K562 (cell line): ENCODE results near the gene TMEM214. TPM values are rescaled to one million over a fixed set of nuclear protein-coding genes. Genes with fewer than 3 reads are reported as not detected.

Experiments used
- COPS2 ChIP-seq: fragments of 450-650 bp; conservative IDR thresholded peaks from 2 replicates; pipeline ENCODE4 v1.6.1; 2016; ENCODE audit warnings: mild to moderate bottlenecking, moderate library complexity
- ELF1 ChIP-seq: fragments of 200-800 bp; sonication (Bioruptor generic); IDR thresholded peaks from 2 replicates; pipeline ENCODE4 v1.6.1; 2016; ENCODE audit warnings: missing genetic modification characterization, missing compliant biosample characterization
- FOSL1 ChIP-seq: fragments of 200-800 bp; sonication (Bioruptor generic); conservative IDR thresholded peaks from 2 replicates; pipeline ENCODE4 v1.6.1; 2016; ENCODE audit warnings: missing genetic modification characterization, missing compliant biosample characterization
- GABPB2 ChIP-seq: fragments of 250-450 bp; sonication (Bioruptor Pico); conservative IDR thresholded peaks from 2 replicates; pipeline ENCODE4 v1.5.1; 2021; ENCODE audit warnings: mild to moderate bottlenecking
- HMG20A ChIP-seq: fragments of 450-650 bp; formaldehyde crosslinking; conservative IDR thresholded peaks from 2 replicates; pipeline ENCODE4 v1.4.0; 2020; ENCODE audit warnings: mild to moderate bottlenecking, mixed read lengths
- MTA3 ChIP-seq: fragments of 450-650 bp; formaldehyde crosslinking; IDR thresholded peaks from 2 replicates; pipeline ENCODE4 v1.6.1; 2017; ENCODE audit warnings: mild to moderate bottlenecking, borderline replicate concordance
- NFYB ChIP-seq: IDR thresholded peaks from 2 replicates; pipeline ENCODE4 v1.6.1; 2011; ENCODE audit warnings: mild to moderate bottlenecking, moderate library complexity; ENCODE audit not compliant: insufficient read length; ENCODE audit errors: extremely low read depth
- polyA plus RNA-seq, 8 experiments: library from polyadenylated mRNA; depleted of rRNA in 4 of 8; stranded (reverse) in 5 of 8; unstranded in 3 of 8; fragments of >200 nt; fragmentation: Nextera tagmentation in 2 of 8; fragmentation: Illumina TruSeq in 1 of 8; extraction: Ambion mirVana in 2 of 8; extraction: Trizol in 1 of 8; gene quantifications; 2 replicates each; pipeline versions ENCODE4 v1.2.1 to v1.2.3, GENCODE V29; 2011 to 2014; ENCODE audit warnings: inconsistent platforms in 1 of 8, missing spikeins in 1 of 8
- total RNA-seq, 7 experiments: library from RNA; depleted of rRNA in 6 of 7; stranded (reverse); fragments of >200 nt in 6 of 7; fragmentation: Illumina TruSeq in 2 of 7; extraction: Trizol in 2 of 7; gene quantifications; 2 replicates each; pipeline versions ENCODE4 v1.2.1 to v1.2.3, GENCODE V29; 2011 to 2021; ENCODE audit warnings: low replicate concordance in 1 of 7
- TF ChIP-seq, protein P1 (sequence below), 2 experiments: fragments of 450-650 bp in 1 of 2; sonication (generic) in 1 of 2; formaldehyde crosslinking in 1 of 2; IDR thresholded peaks; 2 replicates each; pipeline versions ENCODE4 v1.7.1 to v1.9.0; 2016 to 2022; ENCODE audit warnings: inconsistent platforms in 1 of 2, mild to moderate bottlenecking in 1 of 2, missing genetic modification reagents in 1 of 2
- TF ChIP-seq, protein P2 (sequence below), 2 experiments: IDR thresholded peaks; 2 replicates each; pipeline ENCODE4 v1.6.1; 2011; ENCODE audit warnings: borderline replicate concordance in 1 of 2, control low read depth in 1 of 2, low read depth in 1 of 2, low read length in 1 of 2, mild to moderate bottlenecking in 1 of 2, mixed read lengths in 1 of 2, moderate library complexity in 1 of 2; ENCODE audit not compliant: insufficient read depth in 1 of 2, insufficient read length in 1 of 2, poor library complexity in 1 of 2, severe bottlenecking in 1 of 2; ENCODE audit errors: extremely low read depth in 1 of 2
- TF ChIP-seq, protein P3 (sequence below), 2 experiments: fragments of 450-650 bp; conservative IDR thresholded peaks; 2 replicates each; pipeline ENCODE4 v1.6.1; 2017; ENCODE audit warnings: mild to moderate bottlenecking in 2 of 2, moderate library complexity in 2 of 2
- TF ChIP-seq, protein P4 (sequence below): fragments of 450-650 bp; IDR thresholded peaks from 2 replicates; pipeline ENCODE4 v1.6.1; 2016

TMEM214 gene
- total and polyA plus RNA-seq, 9 of the 15 experiments (the other 6 are each of a cell fraction or from before 2014, with no cell fraction given) = 11.4 to 81.4 (median 44.1) TPM

DNA sequence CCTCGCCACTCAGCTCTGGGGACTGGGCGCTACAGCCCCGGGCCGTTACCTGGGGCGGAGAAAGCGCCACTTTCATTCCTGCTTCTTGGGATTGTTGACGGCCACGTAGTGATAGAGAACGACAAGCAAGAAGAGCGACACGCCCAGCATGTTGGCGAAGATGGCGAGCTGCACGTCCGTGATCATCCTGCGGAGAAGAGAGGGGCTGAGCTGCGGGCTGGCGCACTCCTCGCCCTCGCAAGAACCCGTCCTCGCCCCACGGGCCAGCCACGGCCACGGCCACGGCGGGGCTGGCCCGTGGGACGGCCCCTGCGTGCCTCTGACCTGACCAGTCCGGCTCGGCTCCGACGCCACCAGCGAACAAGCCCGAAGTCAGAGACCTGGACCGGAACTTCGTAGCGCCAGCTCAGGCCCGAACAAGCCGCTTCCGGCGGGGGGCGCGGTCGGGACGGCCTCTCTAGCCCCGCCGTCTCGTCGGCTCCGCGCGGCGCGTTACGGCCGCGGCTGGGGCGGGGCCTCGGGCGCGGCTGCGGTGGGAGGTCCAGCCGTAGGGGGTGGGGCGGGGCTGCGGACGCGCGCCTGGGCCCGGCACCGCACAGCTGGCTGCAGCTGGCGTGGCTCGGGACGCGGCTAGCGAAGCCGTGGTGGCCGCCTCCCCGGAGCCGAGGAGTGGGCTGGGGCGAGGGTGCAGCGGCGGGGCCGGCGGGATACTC is 38.7 kb downstream of the TMEM214 start, which contains the start of gene OST4 (continued):
- TF ChIP-seq, protein P1, sequence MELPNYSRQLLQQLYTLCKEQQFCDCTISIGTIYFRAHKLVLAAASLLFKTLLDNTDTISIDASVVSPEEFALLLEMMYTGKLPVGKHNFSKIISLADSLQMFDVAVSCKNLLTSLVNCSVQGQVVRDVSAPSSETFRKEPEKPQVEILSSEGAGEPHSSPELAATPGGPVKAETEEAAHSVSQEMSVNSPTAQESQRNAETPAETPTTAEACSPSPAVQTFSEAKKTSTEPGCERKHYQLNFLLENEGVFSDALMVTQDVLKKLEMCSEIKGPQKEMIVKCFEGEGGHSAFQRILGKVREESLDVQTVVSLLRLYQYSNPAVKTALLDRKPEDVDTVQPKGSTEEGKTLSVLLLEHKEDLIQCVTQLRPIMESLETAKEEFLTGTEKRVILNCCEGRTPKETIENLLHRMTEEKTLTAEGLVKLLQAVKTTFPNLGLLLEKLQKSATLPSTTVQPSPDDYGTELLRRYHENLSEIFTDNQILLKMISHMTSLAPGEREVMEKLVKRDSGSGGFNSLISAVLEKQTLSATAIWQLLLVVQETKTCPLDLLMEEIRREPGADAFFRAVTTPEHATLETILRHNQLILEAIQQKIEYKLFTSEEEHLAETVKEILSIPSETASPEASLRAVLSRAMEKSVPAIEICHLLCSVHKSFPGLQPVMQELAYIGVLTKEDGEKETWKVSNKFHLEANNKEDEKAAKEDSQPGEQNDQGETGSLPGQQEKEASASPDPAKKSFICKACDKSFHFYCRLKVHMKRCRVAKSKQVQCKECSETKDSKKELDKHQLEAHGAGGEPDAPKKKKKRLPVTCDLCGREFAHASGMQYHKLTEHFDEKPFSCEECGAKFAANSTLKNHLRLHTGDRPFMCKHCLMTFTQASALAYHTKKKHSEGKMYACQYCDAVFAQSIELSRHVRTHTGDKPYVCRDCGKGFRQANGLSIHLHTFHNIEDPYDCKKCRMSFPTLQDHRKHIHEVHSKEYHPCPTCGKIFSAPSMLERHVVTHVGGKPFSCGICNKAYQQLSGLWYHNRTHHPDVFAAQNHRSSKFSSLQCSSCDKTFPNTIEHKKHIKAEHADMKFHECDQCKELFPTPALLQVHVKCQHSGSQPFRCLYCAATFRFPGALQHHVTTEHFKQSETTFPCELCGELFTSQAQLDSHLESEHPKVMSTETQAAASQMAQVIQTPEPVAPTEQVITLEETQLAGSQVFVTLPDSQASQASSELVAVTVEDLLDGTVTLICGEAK (IDR thresholded peaks at IDR 0.05) = peak; percentile 95
- TF ChIP-seq, protein P1 (CRISPR knock-in tag; IDR thresholded peaks at IDR 0.05) = no peak
- TF ChIP-seq, protein P2, sequence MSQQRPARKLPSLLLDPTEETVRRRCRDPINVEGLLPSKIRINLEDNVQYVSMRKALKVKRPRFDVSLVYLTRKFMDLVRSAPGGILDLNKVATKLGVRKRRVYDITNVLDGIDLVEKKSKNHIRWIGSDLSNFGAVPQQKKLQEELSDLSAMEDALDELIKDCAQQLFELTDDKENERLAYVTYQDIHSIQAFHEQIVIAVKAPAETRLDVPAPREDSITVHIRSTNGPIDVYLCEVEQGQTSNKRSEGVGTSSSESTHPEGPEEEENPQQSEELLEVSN (IDR thresholded peaks at IDR 0.05; ENCODE audit: borderline replicate concordance in 1 of 2, extremely low read depth in 1 of 2, insufficient read depth in 1 of 2, insufficient read length in 1 of 2, low read depth in 1 of 2, low read length in 1 of 2, poor library complexity in 1 of 2, severe bottlenecking in 1 of 2) = peak in 1 of 2 experiments; percentile 65
- TF ChIP-seq ELF1 (tag) = no peak
- TF ChIP-seq FOSL1 (tag) = peak; percentile 56
- peak; percentile 67 for TF ChIP-seq MTA3
- TF ChIP-seq NFYB = no peak
- TF ChIP-seq COPS2 = no peak
- TF ChIP-seq HMG20A = no peak
- TF ChIP-seq GABPB2 (CRISPR knock-in tag) = no peak
- TF ChIP-seq, protein P3, sequence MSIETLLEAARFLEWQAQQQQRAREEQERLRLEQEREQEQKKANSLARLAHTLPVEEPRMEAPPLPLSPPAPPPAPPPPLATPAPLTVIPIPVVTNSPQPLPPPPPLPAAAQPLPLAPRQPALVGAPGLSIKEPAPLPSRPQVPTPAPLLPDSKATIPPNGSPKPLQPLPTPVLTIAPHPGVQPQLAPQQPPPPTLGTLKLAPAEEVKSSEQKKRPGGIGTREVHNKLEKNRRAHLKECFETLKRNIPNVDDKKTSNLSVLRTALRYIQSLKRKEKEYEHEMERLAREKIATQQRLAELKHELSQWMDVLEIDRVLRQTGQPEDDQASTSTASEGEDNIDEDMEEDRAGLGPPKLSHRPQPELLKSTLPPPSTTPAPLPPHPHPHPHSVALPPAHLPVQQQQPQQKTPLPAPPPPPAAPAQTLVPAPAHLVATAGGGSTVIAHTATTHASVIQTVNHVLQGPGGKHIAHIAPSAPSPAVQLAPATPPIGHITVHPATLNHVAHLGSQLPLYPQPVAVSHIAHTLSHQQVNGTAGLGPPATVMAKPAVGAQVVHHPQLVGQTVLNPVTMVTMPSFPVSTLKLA (conservative IDR thresholded peaks at IDR 0.05) = peak; percentile 67 to 88; a peak in 3 of 4 replicates
- TF ChIP-seq, protein P4, sequence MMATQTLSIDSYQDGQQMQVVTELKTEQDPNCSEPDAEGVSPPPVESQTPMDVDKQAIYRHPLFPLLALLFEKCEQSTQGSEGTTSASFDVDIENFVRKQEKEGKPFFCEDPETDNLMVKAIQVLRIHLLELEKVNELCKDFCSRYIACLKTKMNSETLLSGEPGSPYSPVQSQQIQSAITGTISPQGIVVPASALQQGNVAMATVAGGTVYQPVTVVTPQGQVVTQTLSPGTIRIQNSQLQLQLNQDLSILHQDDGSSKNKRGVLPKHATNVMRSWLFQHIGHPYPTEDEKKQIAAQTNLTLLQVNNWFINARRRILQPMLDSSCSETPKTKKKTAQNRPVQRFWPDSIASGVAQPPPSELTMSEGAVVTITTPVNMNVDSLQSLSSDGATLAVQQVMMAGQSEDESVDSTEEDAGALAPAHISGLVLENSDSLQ = peak; percentile 40; the same call in 1 of the 2 replicates
